Smooth muscle cell (in vitro differentiated cells): Measurements from ENCODE around the gene GIT2. TPM values are rescaled to one million over a fixed set of nuclear protein-coding genes. Genes with fewer than 3 reads are reported as not detected.

ENCODE experiments used
- DNase-seq: peaks from one replicate; lab custom pipeline; 2025; ENCODE audit not compliant: unreplicated experiment; lab: John Stamatoyannopoulos, UW
- H2AFZ ChIP-seq: fragments of 200-600 bp; sonication (generic); 2 replicates; pipeline ENCODE4 v1.6.0; 2016; ENCODE audit warnings: antibody characterized with exemption, low read depth, mild to moderate bottlenecking
- H3F3A ChIP-seq: fragments of 200-600 bp; sonication (generic); 2 replicates; pipeline ENCODE4 v1.6.0; 2017; ENCODE audit warnings: antibody characterized with exemption, low read depth
- H3K27ac ChIP-seq: fragments of 200-600 bp; sonication (generic); 2 replicates; pipeline ENCODE4 v1.5.1; 2016; ENCODE audit warnings: low read depth, mild to moderate bottlenecking
- H3K27me3 ChIP-seq: fragments of 200-600 bp; sonication (generic); 2 replicates; pipeline ENCODE4 v1.6.1; 2016; ENCODE audit warnings: low read depth, mild to moderate bottlenecking
- H3K36me3 ChIP-seq: fragments of 200-600 bp; sonication (generic); 2 replicates; pipeline ENCODE4 v1.5.1; 2016; ENCODE audit warnings: low read depth
- H3K4me1 ChIP-seq: fragments of 200-600 bp; sonication (generic); 2 replicates; pipeline ENCODE4 v1.5.1; 2016; ENCODE audit warnings: low read depth
- H3K4me2 ChIP-seq: fragments of 200-600 bp; sonication (generic); 2 replicates; pipeline ENCODE4 v1.6.0; 2016; ENCODE audit warnings: mild to moderate bottlenecking
- H3K4me3 ChIP-seq: fragments of 200-600 bp; sonication (generic); 2 replicates; pipeline ENCODE4 v1.5.1; 2016; ENCODE audit warnings: mild to moderate bottlenecking
- H3K79me2 ChIP-seq: fragments of 200-600 bp; sonication (generic); 2 replicates; pipeline ENCODE4 v1.6.0; 2016; ENCODE audit warnings: low read depth, mild to moderate bottlenecking
- H3K9ac ChIP-seq: fragments of 200-600 bp; sonication (generic); 2 replicates; pipeline ENCODE4 v1.6.0; 2016; ENCODE audit warnings: low read depth
- H3K9me3 ChIP-seq: fragments of 200-600 bp; sonication (generic); replicated peaks from 2 replicates; pipeline ENCODE4 v1.5.1; 2016; ENCODE audit warnings: low read depth
- H4K20me1 ChIP-seq: fragments of 200-600 bp; sonication (generic); 2 replicates; pipeline ENCODE4 v1.6.0; 2016; ENCODE audit warnings: low read depth
- CTCF ChIP-seq: fragments of 200-600 bp; sonication (generic); IDR thresholded peaks from 2 replicates; pipeline ENCODE4 v1.5.1; 2017; ENCODE audit warnings: borderline replicate concordance, mild to moderate bottlenecking, antibody characterized with exemption; ENCODE audit not compliant: insufficient read depth, poor library complexity, severe bottlenecking
- WGBS: methylation state at CpG from one replicate; pipeline ENCODE4 v1.1.7; 2016; ENCODE audit warnings: low lambda C conversion rate; 5-methylcytosine and 5-hydroxymethylcytosine counted together
- polyA plus RNA-seq: library from polyadenylated mRNA; unstranded; fragments of >200 nt; fragmentation: Nextera tagmentation; extraction: Ambion mirVana; gene quantifications from 2 replicates; pipeline ENCODE4 v1.2.1, GENCODE V29; 2016
- total RNA-seq: library from RNA; depleted of rRNA; stranded (reverse); fragments of >200 nt; gene quantifications from 2 replicates; pipeline ENCODE4 v1.2.3, GENCODE V29; 2014

The GIT2 gene
- total and polyA plus RNA-seq, 2 experiments from 2014 or later: 20.3 to 27.3 TPM

- Histone ChIP-seq H2AFZ (no peak overlapping the region), H3K4me1 (no peaks in the 10 kb centered on the region), H3K79me2 (peaks cover 36% of the 10 kb centered on the region), H3K27me3 (no peaks in the 10 kb centered on the region), H3K4me2 (no peak overlapping the region), H4K20me1 (peaks cover 22% of the 10 kb centered on the region), H3K27ac (no peak overlapping the region), H3K9me3 (no peaks in the 10 kb centered on the region), H3K4me3 (no peak overlapping the region), H3K9ac (no peak overlapping the region), H3K36me3 (peaks cover 10% of the 10 kb centered on the region), H3F3A (no peaks in the 10 kb centered on the region)
- no peak for TF ChIP-seq CTCF
- no peak for DNase-seq
- WGBS: 73% methylated on average over 5 of the region's 5 CpGs
Observed at GRCh38 chr12:109989380-109989779, 6.8 kb downstream of the GIT2 start.

- Histone ChIP-seq H2AFZ (no peak overlapping the region), H3F3A (no peaks in the 10 kb centered on the region), H3K79me2 (peaks cover 31% of the 10 kb centered on the region), H3K27me3 (no peaks in the 10 kb centered on the region), H3K9ac (no peak overlapping the region), H3K36me3 (peaks cover 10% of the 10 kb centered on the region), H3K4me2 (no peak overlapping the region), H3K4me1 (no peaks in the 10 kb centered on the region), H3K4me3 (no peak overlapping the region), H4K20me1 (peaks cover 17% of the 10 kb centered on the region), H3K27ac (no peak overlapping the region), H3K9me3 (no peaks in the 10 kb centered on the region)
- WGBS: 99% methylated on average over 8 of the region's 8 CpGs
- DNase-seq: no peak
- no peak for TF ChIP-seq CTCF
Observed at GRCh38 chr12:109988903-109989302, 7.3 kb downstream of the GIT2 start.

- Histone ChIP-seq H3F3A (no peaks in the 10 kb centered on the region), H3K79me2 (peaks cover 24% of the 10 kb centered on the region)
Observed at GRCh38 chr12:109988274-109988673, 7.9 kb downstream of the GIT2 start.

More at GRCh38 chr12:109988274-109988673, 7.9 kb downstream of the GIT2 start:
- Histone ChIP-seq H4K20me1 (peaks cover 12% of the 10 kb centered on the region), H3K9me3 (no peaks in the 10 kb centered on the region), H2AFZ (no peak overlapping the region), H3K4me3 (no peak overlapping the region), H3K27me3 (no peaks in the 10 kb centered on the region), H3K4me1 (no peaks in the 10 kb centered on the region), H3K27ac (no peak overlapping the region), H3K9ac (no peak overlapping the region), H3K4me2 (no peak overlapping the region), H3K36me3 (peaks cover 15% of the 10 kb centered on the region)
- DNase-seq: no peak
- 98% methylated on average over 10 of the region's 10 CpGs for WGBS
- TF ChIP-seq CTCF: no peak
